Sigmoid colon (tissue), 7 donors: Measurements from ENCODE around the gene AFAP1. TPM values are rescaled to one million over a fixed set of nuclear protein-coding genes. Genes with fewer than 3 reads are reported as not detected.

Experiments
- DNase-seq: peaks from one replicate; pipeline ENCODE4 v3.0.0-alpha.2; 2019
- H3K27ac ChIP-seq, 4 donors: fragments of 200-600 bp; sonication (generic); one replicate each; pipeline ENCODE4 v1.5.1; 2016 to 2019; ENCODE audit warnings: mild to moderate bottlenecking in 1 of 4
- H3K27me3 ChIP-seq, 3 donors: fragments of 200-600 bp; sonication (generic); one replicate each; pipeline ENCODE4 v1.5.1; 2019; ENCODE audit warnings: mild to moderate bottlenecking in 1 of 3
- H3K36me3 ChIP-seq, 4 donors: fragments of 200-600 bp; sonication (generic); one replicate each; pipeline ENCODE4 v1.5.1; 2016 to 2019
- H3K4me1 ChIP-seq, 4 donors: fragments of 200-600 bp; sonication (generic); one replicate each; pipeline ENCODE4 v1.5.1; 2017 to 2019
- H3K4me3 ChIP-seq, 4 donors: fragments of 200-600 bp; sonication (generic); one replicate each; pipeline ENCODE4 v1.5.1; 2017 to 2019; ENCODE audit warnings: mild to moderate bottlenecking in 2 of 4, moderate library complexity in 1 of 4
- H3K9me3 ChIP-seq, 4 donors: fragments of 200-600 bp in 3 of 4; sonication (generic) in 3 of 4; one replicate each; pipeline versions ENCODE4 v1.5.1 to v1.6.1; 2013 to 2019
- CTCF ChIP-seq, 4 experiments: fragments of 450-650 bp in 3 of 4; fragments of 200-600 bp in 1 of 4; IDR thresholded peaks; one replicate each; pipeline ENCODE4 v1.5.1; 2016 to 2019; ENCODE audit warnings: antibody characterized with exemption in 4 of 4, mild to moderate bottlenecking in 3 of 4, moderate library complexity in 2 of 4
- EP300 ChIP-seq, 4 donors: sonication (generic); formaldehyde crosslinking; IDR thresholded peaks; one replicate each; pipeline ENCODE4 v1.6.1; 2017; ENCODE audit warnings: antibody characterized with exemption in 4 of 4
- POLR2A ChIP-seq, 2 donors: fragments of 450-650 bp; IDR thresholded peaks; one replicate each; pipeline ENCODE4 v1.6.1; 2016; ENCODE audit warnings: antibody characterized with exemption in 2 of 2, mild to moderate bottlenecking in 2 of 2, moderate library complexity in 2 of 2
- POLR2AphosphoS5 ChIP-seq, 4 donors: sonication (generic); formaldehyde crosslinking; IDR thresholded peaks; one replicate each; pipeline ENCODE4 v1.6.1; 2017; ENCODE audit warnings: antibody characterized with exemption in 4 of 4
- WGBS, 2 donors: extraction: QIAGEN DNeasy Blood & Tissue Kit; methylation state at CpG; one replicate each; pipeline ENCODE4 v1.1.7; 2013; 5-methylcytosine and 5-hydroxymethylcytosine counted together
- intact Hi-C: fragments of 100-400 bp; cut with DNase I; formaldehyde crosslinking; loops from one replicate; pipeline ENCODE4 v1.15.1; 2023
- polyA plus RNA-seq, 3 donors: library from polyadenylated mRNA; stranded (reverse); fragments of 200-250 nt; gene quantifications; one replicate each; pipeline ENCODE4 v1.2.3, GENCODE V29; 2013
- total RNA-seq, 4 donors: library from RNA; depleted of rRNA; stranded (reverse); fragments of >200 nt; gene quantifications; one replicate each; pipeline ENCODE4 v1.1.0, GENCODE V29; 2016
- donor health status: healthy with polysubstance abuse.
- donor health status: Bipolar disorder and iron deficiency.
- donor health status: healthy.

Gene AFAP1
- total and polyA plus RNA-seq, 7 donors: 7.6 to 51.3 (median 24.0) TPM

GRCh38 chr4:7745301-7745885 lies 194.3 kb downstream of the AFAP1 start:
- DNase-seq: no peak
- intact Hi-C loops: no loop called here

DNA sequence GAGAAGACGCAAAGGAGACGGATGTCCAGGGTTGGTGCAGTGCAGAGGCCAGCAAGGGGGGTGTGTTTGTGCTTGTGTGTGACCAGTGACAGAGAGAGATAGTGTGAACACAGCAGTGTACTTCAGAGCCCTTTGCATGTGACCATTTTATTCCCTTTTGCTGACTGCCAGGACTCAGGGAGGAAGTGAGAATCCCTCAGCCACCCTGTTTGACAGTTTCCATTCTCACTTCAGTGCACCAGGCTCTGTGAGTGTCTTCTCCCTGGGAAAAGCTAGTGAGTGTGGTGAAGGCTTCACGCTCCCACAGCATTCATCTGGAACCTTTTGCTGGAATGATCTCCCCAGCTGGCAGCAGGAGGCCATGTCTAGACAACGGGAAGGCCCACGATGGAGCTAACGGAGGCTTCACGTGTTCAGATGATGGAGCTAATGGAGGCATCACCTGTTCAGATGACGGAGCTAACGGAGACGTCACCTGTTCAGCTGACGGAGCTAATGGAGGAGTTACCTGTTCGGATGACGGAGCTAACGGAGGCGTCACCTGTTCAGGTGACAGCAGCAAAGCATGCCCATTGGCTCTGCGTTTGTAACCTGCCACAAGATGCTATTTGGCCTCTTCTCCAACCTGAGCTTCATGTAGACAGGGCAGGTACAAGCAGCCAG lies 195.4 kb downstream of the AFAP1 start:
- Histone ChIP-seq H3K4me1 (peaks cover 0 to 20% (median 17%) of the 10 kb centered on the region in 4 donors), H3K36me3 (no peaks in the 10 kb centered on the region), H3K27me3 (no peaks in the 10 kb centered on the region), H3K27ac (peak overlapping the region in 3 of 4 donors; percentile 35 to 67 (median 46)), H3K4me3 (no peak overlapping the region), H3K9me3 (no peaks in the 10 kb centered on the region)
- no peak for DNase-seq
- WGBS, 2 donors: 88 to 90% methylated on average over 16 of the region's 16 CpGs
- TF ChIP-seq CTCF (IDR thresholded peaks at IDR 0.05) (no peak), POLR2AphosphoS5 (IDR thresholded peaks at IDR 0.05) (no peak), EP300 (IDR thresholded peaks at IDR 0.05) (no peak), POLR2A (IDR thresholded peaks at IDR 0.05) (no peak)
- intact Hi-C loops: no loop called here

More at GRCh38 chr4:7745301-7745885, 194.3 kb downstream of the AFAP1 start:
- no peaks in the 10 kb centered on the region for H3K27me3 ChIP-seq
- no peaks in the 10 kb centered on the region for H3K9me3 ChIP-seq
- 84 to 95% methylated on average over 15 of the region's 15 CpGs for WGBS, 2 donors
- H3K36me3 ChIP-seq: no peaks in the 10 kb centered on the region
- H3K4me1 ChIP-seq: peaks cover 0 to 26% (median 21%) of the 10 kb centered on the region in 4 donors
- TF ChIP-seq EP300 (IDR thresholded peaks at IDR 0.05) (no peak), CTCF (IDR thresholded peaks at IDR 0.05) (no peak), POLR2AphosphoS5 (IDR thresholded peaks at IDR 0.05) (no peak), POLR2A (IDR thresholded peaks at IDR 0.05) (no peak)
- H3K4me3 ChIP-seq: no peak overlapping the region
- H3K27ac ChIP-seq: no peak overlapping the region

- no peak overlapping the region for H3K4me3 ChIP-seq
- peaks cover 0 to 20% (median 17%) of the 10 kb centered on the region in 4 donors for H3K4me1 ChIP-seq
- intact Hi-C loops: no loop called here
- 81 to 84% methylated on average over 8 of the region's 8 CpGs for WGBS, 2 donors
- H3K27ac ChIP-seq: peak overlapping the region in 2 of 4 donors; percentile 46 to 67
- peaks cover 0 to 7% (median 0%) of the 10 kb centered on the region in 4 donors for H3K36me3 ChIP-seq
- no peaks in the 10 kb centered on the region for H3K27me3 ChIP-seq
- no peak for DNase-seq
- TF ChIP-seq POLR2AphosphoS5 (IDR thresholded peaks at IDR 0.05): no peak
- no peak for TF ChIP-seq EP300 (IDR thresholded peaks at IDR 0.05)
- TF ChIP-seq POLR2A (IDR thresholded peaks at IDR 0.05): no peak
- TF ChIP-seq CTCF (IDR thresholded peaks at IDR 0.05): no peak
- H3K9me3 ChIP-seq: no peaks in the 10 kb centered on the region
These were observed 196.8 kb downstream of the AFAP1 start for GRCh38 chr4:7742807-7743280.

DNA sequence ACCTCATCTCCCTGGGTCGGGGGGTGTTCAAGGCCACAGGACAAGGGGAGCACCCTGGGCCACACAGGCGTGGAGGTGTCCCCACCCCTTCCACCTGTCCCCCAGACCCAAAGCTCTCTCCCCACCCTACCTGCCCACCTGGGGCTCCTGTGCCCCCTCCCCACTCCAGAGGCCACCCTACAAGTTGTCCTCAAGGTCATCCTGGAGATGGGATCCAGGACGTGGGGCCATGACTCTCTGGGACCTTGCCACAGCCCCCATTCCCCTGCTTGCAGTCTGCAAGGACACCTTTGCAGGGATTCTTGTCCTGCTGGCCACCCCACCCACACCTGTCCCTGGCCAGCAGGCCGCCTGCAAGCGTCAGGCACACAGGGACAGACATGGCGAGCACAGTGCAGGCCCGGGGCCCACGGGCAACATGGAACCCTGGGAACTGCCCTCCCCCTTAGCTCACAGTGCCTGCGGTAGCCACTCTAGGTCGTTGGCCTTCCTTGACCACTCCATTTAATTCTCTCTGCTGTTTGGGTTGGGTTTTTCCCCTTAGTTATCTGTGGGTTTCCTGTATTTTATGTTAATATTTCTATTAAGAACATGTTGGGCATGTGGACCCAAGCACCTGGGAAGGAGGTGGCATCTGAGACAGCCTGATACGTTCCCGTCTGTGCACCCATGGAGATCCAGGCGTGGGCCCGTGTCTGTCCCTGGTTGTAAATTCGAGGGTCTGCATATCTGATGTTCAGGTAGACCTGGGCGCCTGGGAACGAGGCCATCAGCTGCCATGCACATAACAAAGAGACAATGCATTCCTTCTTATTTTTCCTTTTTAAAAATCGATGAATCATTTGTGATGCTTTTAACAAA lies 197.5 kb downstream of the AFAP1 start:
- Histone ChIP-seq H3K4me1 (peaks cover 0 to 20% (median 17%) of the 10 kb centered on the region in 4 donors), H3K4me3 (no peak overlapping the region), H3K36me3 (peaks cover 0 to 12% (median 0%) of the 10 kb centered on the region in 4 donors), H3K9me3 (no peaks in the 10 kb centered on the region), H3K27ac (no peak overlapping the region), H3K27me3 (no peaks in the 10 kb centered on the region)
- DNase-seq: no peak
- intact Hi-C loops: no loop called here
- no peak for TF ChIP-seq CTCF (IDR thresholded peaks at IDR 0.05)
- TF ChIP-seq POLR2A (IDR thresholded peaks at IDR 0.05): no peak
- no peak for TF ChIP-seq EP300 (IDR thresholded peaks at IDR 0.05)
- TF ChIP-seq POLR2AphosphoS5 (IDR thresholded peaks at IDR 0.05): no peak
- WGBS, 2 donors: 90 to 91% methylated on average over 18 of the region's 18 CpGs
